22Rv1 (cell line): ENCODE data around the gene DUSP12.

Source experiments
- H3K27ac ChIP-seq: fragments of 450-650 bp; 2 replicates; pipeline ENCODE4 v1.5.1; 2017
- CTCF ChIP-seq: fragments of 450-650 bp; IDR thresholded peaks from 2 replicates; pipeline ENCODE4 v1.5.1; 2017; ENCODE audit warnings: mild to moderate bottlenecking
- ZFX ChIP-seq: fragments of 450-650 bp; IDR thresholded peaks from 2 replicates; pipeline ENCODE4 v1.6.1; 2017; ENCODE audit warnings: antibody characterized with exemption, borderline replicate concordance

DUSP12 gene

GRCh38 chr1:161771973-161772372, 22.4 kb downstream of the DUSP12 start:
- TF ChIP-seq CTCF (no peak), ZFX (no peak)
- H3K27ac ChIP-seq, result no peak overlapping the region

GRCh38 chr1:161772397-161772796, 22.8 kb downstream of the DUSP12 start:
- no peak overlapping the region for H3K27ac ChIP-seq
- TF ChIP-seq CTCF, result no peak
- no peak for TF ChIP-seq ZFX

- TF ChIP-seq CTCF (no peak), ZFX (no peak)
- H3K27ac ChIP-seq, result no peak overlapping the region
These were observed 24.2 kb downstream of the DUSP12 start for GRCh38 chr1:161773791-161774190.

- TF ChIP-seq ZFX (no peak), CTCF (no peak)
- no peak overlapping the region for H3K27ac ChIP-seq
These were observed 27.7 kb downstream of the DUSP12 start for GRCh38 chr1:161777261-161777660.

- TF ChIP-seq ZFX (no peak), CTCF (no peak)
- no peak overlapping the region for H3K27ac ChIP-seq
These were observed 28.9 kb downstream of the DUSP12 start for GRCh38 chr1:161778522-161778921.

- TF ChIP-seq CTCF, result no peak
- TF ChIP-seq ZFX, result no peak
- no peak overlapping the region for H3K27ac ChIP-seq
These were observed 29.8 kb downstream of the DUSP12 start for GRCh38 chr1:161779393-161779792.

GRCh38 chr1:161781995-161782394, 32.4 kb downstream of the DUSP12 start:
- H3K27ac ChIP-seq, result no peak overlapping the region
- no peak for TF ChIP-seq CTCF
- TF ChIP-seq ZFX, result no peak
